GM15510 (cell line): ENCODE measurements around the gene TOMM20.

ENCODE experiments used
- POLR2A ChIP-seq: IDR thresholded peaks from 3 replicates; pipeline ENCODE4 v1.6.1; 2011; ENCODE audit warnings: borderline replicate concordance; ENCODE audit not compliant: insufficient read length; ENCODE audit errors: extremely low read depth

TOMM20 gene

GRCh38 chr1:235095938-235096562 is 32.6 kb downstream of the TOMM20 start:
- no peak for TF ChIP-seq POLR2A

- no peak for TF ChIP-seq POLR2A
Measured at GRCh38 chr1:235093696-235094592, 34.7 kb downstream of the TOMM20 start.

GRCh38 chr1:235093013-235093695 is 35.5 kb downstream of the TOMM20 start:
- no peak for TF ChIP-seq POLR2A

- TF ChIP-seq POLR2A = no peak
Measured at GRCh38 chr1:235090406-235091069, 38.1 kb downstream of the TOMM20 start.

GRCh38 chr1:235088907-235089306 is 39.7 kb downstream of the TOMM20 start:
- TF ChIP-seq POLR2A = no peak

- TF ChIP-seq POLR2A = no peak
Measured at GRCh38 chr1:235088430-235088829, 40.2 kb downstream of the TOMM20 start.

GRCh38 chr1:235087906-235088305 is 40.7 kb downstream of the TOMM20 start:
- no peak for TF ChIP-seq POLR2A

- no peak for TF ChIP-seq POLR2A
Measured at GRCh38 chr1:235079443-235080296, 49.0 kb downstream of the TOMM20 start.

GRCh38 chr1:235078480-235079381 is 49.9 kb downstream of the TOMM20 start:
- no peak for TF ChIP-seq POLR2A

GRCh38 chr1:235077571-235078479 is 50.8 kb downstream of the TOMM20 start:
- TF ChIP-seq POLR2A = no peak

GRCh38 chr1:235077163-235077540 is 51.5 kb downstream of the TOMM20 start:
- no peak for TF ChIP-seq POLR2A

- no peak for TF ChIP-seq POLR2A
Measured at GRCh38 chr1:235076504-235077162, 52.0 kb downstream of the TOMM20 start.

GRCh38 chr1:235075777-235076308 is 52.8 kb downstream of the TOMM20 start:
- no peak for TF ChIP-seq POLR2A
